ENCODE measurements around the gene LCN1.

- TF ChIP-seq CTCF (IDR thresholded peaks at IDR 0.05) (no peak), EP300 (IDR thresholded peaks at IDR 0.05) (no peak)
Measured at GRCh38 chr9:135492886-135493669, 28.2 kb upstream of the LCN1 start.

All from upper lobe of left lung (tissue), 4 donors.